NCI-H1105 (cell line): ENCODE data around the gene IFT88.
A peak's percentile ranks its signal among the peaks of the same experiment; 100 is the strongest.

Source experiments
- DNase-seq: peaks from one replicate; lab custom pipeline; 2025; lab: John Stamatoyannopoulos, UW

IFT88 gene

GRCh38 chr13:20566898-20567874, at the start of gene IFT88:
Gene IFT88, plus strand, starts transcription at chr13:20567157. Its CDS starts 7,229 bp downstream, at chr13:20574386.
- peak; percentile 73 for DNase-seq

- DNase-seq = no peak
Measured at GRCh38 chr13:20518660-20519100, 48.3 kb upstream of the IFT88 start.

GRCh38 chr13:20519875-20520274, 47.1 kb upstream of the IFT88 start:
- no peak for DNase-seq

- no peak for DNase-seq
Measured at GRCh38 chr13:20521364-20522115, 45.4 kb upstream of the IFT88 start.

- DNase-seq = no peak
Measured at GRCh38 chr13:20525144-20525600, 41.8 kb upstream of the IFT88 start.

GRCh38 chr13:20525601-20526544, 41.1 kb upstream of the IFT88 start, which contains the start of gene CRYL1:
Gene CRYL1, minus strand, starts transcription at chr13:20525857. Its CDS starts 63 bp downstream, at chr13:20525794.
- peak; percentile 12 for DNase-seq

- no peak for DNase-seq
Measured at GRCh38 chr13:20526664-20527063, 40.3 kb upstream of the IFT88 start.

- DNase-seq = no peak
Measured at GRCh38 chr13:20528452-20528851, 38.5 kb upstream of the IFT88 start.

- DNase-seq = no peak
Measured at GRCh38 chr13:20534038-20534608, 32.8 kb upstream of the IFT88 start.

- no peak for DNase-seq
Measured at GRCh38 chr13:20536992-20537391, 30.0 kb upstream of the IFT88 start.

GRCh38 chr13:20544201-20544923, 22.6 kb upstream of the IFT88 start:
- no peak for DNase-seq

GRCh38 chr13:20546556-20546955, 20.4 kb upstream of the IFT88 start:
- no peak for DNase-seq

- DNase-seq = no peak
Measured at GRCh38 chr13:20547479-20547908, 19.5 kb upstream of the IFT88 start.

GRCh38 chr13:20550799-20551198, 16.2 kb upstream of the IFT88 start:
- DNase-seq = no peak

GRCh38 chr13:20553311-20553710, 13.6 kb upstream of the IFT88 start:
- DNase-seq = no peak

GRCh38 chr13:20558982-20559381, 8.0 kb upstream of the IFT88 start:
- DNase-seq = no peak

GRCh38 chr13:20559659-20560356, 7.1 kb upstream of the IFT88 start:
- DNase-seq = no peak

- no peak for DNase-seq
Measured at GRCh38 chr13:20561741-20562140, 5.2 kb upstream of the IFT88 start.

- no peak for DNase-seq
Measured at GRCh38 chr13:20565115-20565736, 1.7 kb upstream of the IFT88 start.
